Measurements from ENCODE around the gene NAA10.

Gene NAA10

GRCh38 chrX:153883163-153883843 is 51.5 kb downstream of the NAA10 start:
- Histone ChIP-seq H3K4me1 (ENCODE audit: control insufficient read depth in 1 of 2, insufficient read depth in 1 of 2, low read depth in 1 of 2, low read length in 1 of 2) (no peaks in the 10 kb centered on the region), H3K27ac (no peak overlapping the region), H3K9me3 (no peaks in the 10 kb centered on the region), H3K27me3 (peaks cover 100% of the 10 kb centered on the region), H3K36me3 (no peaks in the 10 kb centered on the region), H3K4me3 (ENCODE audit: low read depth in 1 of 2, low read length in 1 of 2) (no peak overlapping the region)
- no peak for TF ChIP-seq CTCF (IDR thresholded peaks at IDR 0.05)

- no peaks in the 10 kb centered on the region for H3K4me1 ChIP-seq (ENCODE audit: control insufficient read depth in 1 of 2, insufficient read depth in 1 of 2, low read depth in 1 of 2, low read length in 1 of 2)
- peaks cover 100% of the 10 kb centered on the region for H3K27me3 ChIP-seq
- TF ChIP-seq CTCF (IDR thresholded peaks at IDR 0.05), result no peak
- no peak overlapping the region for H3K4me3 ChIP-seq (ENCODE audit: low read depth in 1 of 2, low read length in 1 of 2)
- no peak overlapping the region for H3K27ac ChIP-seq
- no peaks in the 10 kb centered on the region for H3K36me3 ChIP-seq
- H3K9me3 ChIP-seq, result no peaks in the 10 kb centered on the region
Observed at GRCh38 chrX:153882557-153882956, 52.3 kb downstream of the NAA10 start.

- H3K4me3 ChIP-seq (ENCODE audit: low read depth in 1 of 2, low read length in 1 of 2), result no peak overlapping the region
- no peaks in the 10 kb centered on the region for H3K4me1 ChIP-seq (ENCODE audit: control insufficient read depth in 1 of 2, insufficient read depth in 1 of 2, low read depth in 1 of 2, low read length in 1 of 2)
- H3K27me3 ChIP-seq, result peaks cover 98% of the 10 kb centered on the region
- no peak for TF ChIP-seq CTCF (IDR thresholded peaks at IDR 0.05)
- H3K36me3 ChIP-seq, result no peaks in the 10 kb centered on the region
- no peaks in the 10 kb centered on the region for H3K9me3 ChIP-seq
- H3K27ac ChIP-seq, result no peak overlapping the region
Observed at GRCh38 chrX:153882086-153882498, 52.7 kb downstream of the NAA10 start.

- no peaks in the 10 kb centered on the region for H3K4me1 ChIP-seq (ENCODE audit: control insufficient read depth in 1 of 2, insufficient read depth in 1 of 2, low read depth in 1 of 2, low read length in 1 of 2)
- peaks cover 90% of the 10 kb centered on the region for H3K27me3 ChIP-seq
- H3K36me3 ChIP-seq, result no peaks in the 10 kb centered on the region
- no peak overlapping the region for H3K27ac ChIP-seq
- H3K9me3 ChIP-seq, result no peaks in the 10 kb centered on the region
- no peak overlapping the region for H3K4me3 ChIP-seq (ENCODE audit: low read depth in 1 of 2, low read length in 1 of 2)
- no peak for TF ChIP-seq CTCF (IDR thresholded peaks at IDR 0.05)
Observed at GRCh38 chrX:153881281-153881680, 53.6 kb downstream of the NAA10 start.

GRCh38 chrX:153880440-153880815 is 54.4 kb downstream of the NAA10 start:
- H3K27ac ChIP-seq, result no peak overlapping the region
- no peak overlapping the region for H3K4me3 ChIP-seq (ENCODE audit: low read depth in 1 of 2, low read length in 1 of 2)
- peaks cover 85% of the 10 kb centered on the region for H3K27me3 ChIP-seq
- H3K36me3 ChIP-seq, result no peaks in the 10 kb centered on the region
- TF ChIP-seq CTCF (IDR thresholded peaks at IDR 0.05), result no peak
- H3K9me3 ChIP-seq, result no peaks in the 10 kb centered on the region
- no peaks in the 10 kb centered on the region for H3K4me1 ChIP-seq (ENCODE audit: control insufficient read depth in 1 of 2, insufficient read depth in 1 of 2, low read depth in 1 of 2, low read length in 1 of 2)

Data from neutrophil (primary cell).